PFSK-1 (cell line): ENCODE measurements around the gene ZNF407.

ENCODE experiments used
- FOXP2 ChIP-seq: optimal IDR thresholded peaks from 2 replicates; pipeline ENCODE3; 2011; ENCODE audit warnings: borderline replicate concordance, control low read depth, inconsistent platforms; ENCODE audit not compliant: insufficient read depth; ENCODE audit errors: extremely low read length, extremely low read depth
- POLR2AphosphoS5 ChIP-seq: IDR thresholded peaks from 2 replicates; pipeline ENCODE4 v1.6.1; 2012; ENCODE audit warnings: low read depth, mild to moderate bottlenecking, control low read depth, low read length, moderate library complexity
- REST ChIP-seq, 2 experiments: IDR thresholded peaks; 2 replicates each; pipeline versions ENCODE4 v1.6.1 to v1.8.0; 2011 to 2012; ENCODE audit warnings: low read depth in 2 of 2, low read length in 2 of 2, control low read depth in 1 of 2, inconsistent platforms in 1 of 2, mild to moderate bottlenecking in 1 of 2, moderate library complexity in 1 of 2; ENCODE audit not compliant: insufficient read depth in 1 of 2
- SIN3A ChIP-seq: IDR thresholded peaks from 2 replicates; pipeline ENCODE4 v1.6.1; 2012; ENCODE audit warnings: mild to moderate bottlenecking, low read length, moderate library complexity, borderline replicate concordance; ENCODE audit not compliant: insufficient read depth
- TAF1 ChIP-seq: IDR thresholded peaks from 2 replicates; pipeline ENCODE4 v1.6.1; 2012; ENCODE audit warnings: low read length, control low read depth, borderline replicate concordance; ENCODE audit not compliant: insufficient read depth

The ZNF407 gene

GRCh38 chr18:74623047-74623816 lies 25.6 kb downstream of the ZNF407 start:
- TF ChIP-seq TAF1, result no peak

GRCh38 chr18:74624466-74624865 lies 26.8 kb downstream of the ZNF407 start:
- no peak for TF ChIP-seq REST (IDR thresholded peaks at IDR 0.05; ENCODE audit: insufficient read depth in 1 of 2, low read depth in 2 of 2, low read length in 2 of 2)
- no peak for TF ChIP-seq POLR2AphosphoS5
- TF ChIP-seq FOXP2, result no peak
- TF ChIP-seq SIN3A, result no peak
- TF ChIP-seq TAF1, result no peak

- TF ChIP-seq POLR2AphosphoS5, result no peak
- no peak for TF ChIP-seq TAF1
- no peak for TF ChIP-seq FOXP2
- TF ChIP-seq REST (IDR thresholded peaks at IDR 0.05; ENCODE audit: insufficient read depth in 1 of 2, low read depth in 2 of 2, low read length in 2 of 2), result no peak
- TF ChIP-seq SIN3A, result no peak
Observed at GRCh38 chr18:74625157-74625556, 27.5 kb downstream of the ZNF407 start.

GRCh38 chr18:74626049-74626874 lies 28.6 kb downstream of the ZNF407 start:
- TF ChIP-seq REST (IDR thresholded peaks at IDR 0.05; ENCODE audit: insufficient read depth in 1 of 2, low read depth in 2 of 2, low read length in 2 of 2), result no peak
- TF ChIP-seq POLR2AphosphoS5, result no peak
- TF ChIP-seq TAF1, result no peak
- TF ChIP-seq FOXP2, result no peak
- no peak for TF ChIP-seq SIN3A

GRCh38 chr18:74630804-74631203 lies 33.1 kb downstream of the ZNF407 start:
- no peak for TF ChIP-seq POLR2AphosphoS5
- TF ChIP-seq TAF1, result no peak
- TF ChIP-seq SIN3A, result no peak
- no peak for TF ChIP-seq REST (IDR thresholded peaks at IDR 0.05; ENCODE audit: insufficient read depth in 1 of 2, low read depth in 2 of 2, low read length in 2 of 2)
- TF ChIP-seq FOXP2, result no peak
